GM12891 (cell line): ENCODE measurements around the gene CLCN1.

Experiments
- DNase-seq: peaks from one replicate; pipeline ENCODE4 v3.0.0; 2011; ENCODE audit warnings: low spot score; ENCODE audit not compliant: insufficient read length
- FAIRE-seq: peaks from 2 replicates; lab custom pipeline; 2011; peaks lifted over from hg19 to GRCh38; lab: Jason Lieb, UNC
- PAX5 ChIP-seq: IDR thresholded peaks from 2 replicates; pipeline ENCODE4 v1.6.1; 2011; ENCODE audit warnings: low read length, moderate library complexity, mild to moderate bottlenecking; ENCODE audit not compliant: insufficient read depth, severe bottlenecking
- POLR2A ChIP-seq: IDR thresholded peaks from 2 replicates; pipeline ENCODE4 v1.6.1; 2011; ENCODE audit warnings: low read depth, low read length, control low read depth
- POLR2AphosphoS5 ChIP-seq: IDR thresholded peaks from 2 replicates; pipeline ENCODE4 v1.6.1; 2011; ENCODE audit warnings: low read depth, low read length, control low read depth
- POU2F2 ChIP-seq: IDR thresholded peaks from 2 replicates; pipeline ENCODE4 v1.6.1; 2011; ENCODE audit warnings: low read depth, mild to moderate bottlenecking, control low read depth, low read length, moderate library complexity
- SPI1 ChIP-seq: IDR thresholded peaks from 2 replicates; pipeline ENCODE4 v1.6.1; 2011; ENCODE audit warnings: low read depth, low read length, control low read depth
- TAF1 ChIP-seq: IDR thresholded peaks from 2 replicates; pipeline ENCODE4 v1.6.1; 2011; ENCODE audit warnings: low read depth, low read length, control low read depth

The CLCN1 gene

DNA sequence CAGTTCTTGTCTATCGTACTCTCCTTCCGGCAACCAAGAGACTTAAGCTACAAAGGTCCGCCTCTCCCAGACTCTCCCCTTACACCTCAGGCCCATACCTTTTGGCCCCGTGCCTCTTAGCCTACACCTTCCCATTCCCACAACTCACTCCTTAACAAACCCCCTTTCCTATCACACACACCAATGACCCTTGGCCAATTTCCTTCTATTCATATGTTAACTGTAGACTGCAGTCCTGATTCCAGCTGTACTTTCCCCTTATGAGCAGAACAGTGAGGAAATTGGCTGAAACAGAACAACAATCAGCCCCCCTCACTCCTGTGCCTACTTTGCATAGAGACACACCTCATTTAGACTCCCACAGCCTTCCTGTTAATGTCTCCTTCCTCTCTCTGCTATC lies 32.5 kb upstream of the CLCN1 start:
- TF ChIP-seq POLR2AphosphoS5 (no peak), POLR2A (no peak), POU2F2 (no peak), SPI1 (no peak), PAX5 (no peak), TAF1 (no peak)

DNA sequence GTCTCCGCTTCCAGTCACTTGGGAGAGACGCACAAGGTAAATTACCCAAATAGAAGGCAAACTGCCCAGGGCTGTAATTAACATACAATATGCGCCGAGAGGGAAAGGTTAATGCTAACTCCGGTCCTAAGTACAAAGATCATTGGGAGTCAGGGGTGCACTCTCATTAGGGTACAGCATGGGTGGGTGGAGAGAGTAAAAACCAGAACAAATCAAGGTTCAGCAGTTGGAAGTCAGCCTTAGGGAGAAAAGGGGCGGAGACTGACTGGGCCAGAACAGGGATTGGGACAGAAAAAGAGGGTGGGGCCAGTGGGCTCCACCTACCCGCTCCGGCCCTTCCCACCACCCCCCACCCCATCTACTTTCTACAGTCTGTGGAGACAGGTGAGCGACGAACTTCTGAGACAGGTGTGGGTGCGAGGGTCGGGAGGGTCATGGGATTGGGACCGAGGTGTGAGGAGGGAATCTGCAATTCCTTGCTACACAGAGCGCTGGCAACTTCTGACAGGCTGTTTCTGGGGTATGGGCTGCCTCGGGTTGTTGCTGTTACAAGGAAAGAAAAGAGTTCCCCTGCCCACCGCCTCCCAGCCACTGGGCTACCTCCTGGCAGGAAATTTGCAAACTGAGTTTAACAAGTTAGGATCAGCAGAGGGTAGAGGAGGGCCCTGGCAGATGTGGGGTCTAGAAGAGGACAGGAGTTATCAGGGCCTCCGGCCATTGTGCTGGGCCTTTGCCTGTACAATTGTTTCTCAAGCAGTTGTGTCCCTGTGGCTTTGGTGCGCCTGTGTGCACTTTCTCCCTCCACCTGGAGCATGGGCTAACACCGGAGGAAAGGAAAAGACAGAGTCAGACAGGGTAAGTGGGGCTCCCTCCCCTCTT lies 31.1 kb upstream of the CLCN1 start, which contains the start of gene TMEM139:
TSS of gene TMEM139 (plus strand) at position 368 of the 879 bp plus-strand sequence. CDS start 1,000 bp downstream, outside the sequence.
- FAIRE-seq (no peak), DNase-seq (no peak)
- TF ChIP-seq TAF1 (no peak), SPI1 (no peak), PAX5 (no peak), POU2F2 (no peak), POLR2AphosphoS5 (no peak), POLR2A (no peak)

More for the DNA sequence above, 32.5 kb upstream of the CLCN1 start:
- DNase-seq: no peak
- FAIRE-seq: no peak

DNA sequence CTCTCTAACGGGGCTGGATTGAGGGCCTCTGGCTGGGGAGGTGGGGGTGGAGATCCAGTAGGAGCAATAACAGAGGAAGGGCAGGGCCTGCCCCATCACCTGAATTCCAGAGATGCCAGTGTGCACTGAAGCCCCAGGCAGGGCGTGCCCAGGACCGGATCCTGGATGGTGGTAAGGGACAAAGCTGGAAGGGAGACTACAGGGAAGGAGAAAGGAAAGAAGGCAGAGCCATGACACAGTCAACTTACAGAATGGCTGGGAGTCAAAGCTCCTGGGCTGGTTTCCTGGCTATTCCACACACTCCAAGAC lies 30.5 kb upstream of the CLCN1 start:
- TF ChIP-seq TAF1 (no peak), POLR2AphosphoS5 (no peak), POU2F2 (no peak), POLR2A (no peak), SPI1 (no peak), PAX5 (no peak)
- DNase-seq (no peak), FAIRE-seq (no peak)

DNA sequence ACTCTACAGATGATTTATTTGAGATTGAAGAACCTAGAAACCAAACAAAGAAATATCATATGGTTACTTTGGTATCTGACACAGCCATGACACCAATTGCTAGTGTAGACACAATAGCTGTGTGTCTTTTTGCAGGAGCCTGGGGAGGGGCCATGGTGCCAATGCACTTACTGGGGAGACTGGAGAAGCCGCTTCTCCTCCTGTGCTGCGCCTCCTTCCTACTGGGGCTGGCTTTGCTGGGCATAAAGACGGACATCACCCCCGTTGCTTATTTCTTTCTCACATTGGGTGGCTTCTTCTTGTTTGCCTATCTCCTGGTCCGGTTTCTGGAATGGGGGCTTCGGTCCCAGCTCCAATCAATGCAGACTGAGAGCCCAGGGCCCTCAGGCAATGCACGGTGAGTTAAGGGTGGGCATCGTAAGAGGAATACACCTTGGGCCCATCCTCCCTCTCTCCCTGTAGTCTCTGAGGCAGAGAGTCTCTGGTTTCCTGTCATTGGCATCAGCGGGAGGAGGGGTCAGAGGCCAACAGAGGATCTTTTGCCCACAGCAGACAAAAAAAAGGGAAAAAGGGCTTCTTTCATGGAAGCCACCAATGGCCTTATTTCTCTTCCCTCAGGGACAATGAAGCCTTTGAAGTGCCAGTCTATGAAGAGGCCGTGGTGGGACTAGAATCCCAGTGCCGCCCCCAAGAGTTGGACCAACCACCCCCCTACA lies 29.9 kb upstream of the CLCN1 start:
- DNase-seq (no peak), FAIRE-seq (no peak)
- TF ChIP-seq POLR2A (no peak), PAX5 (no peak), POLR2AphosphoS5 (no peak), POU2F2 (no peak), SPI1 (no peak), TAF1 (no peak)

DNA sequence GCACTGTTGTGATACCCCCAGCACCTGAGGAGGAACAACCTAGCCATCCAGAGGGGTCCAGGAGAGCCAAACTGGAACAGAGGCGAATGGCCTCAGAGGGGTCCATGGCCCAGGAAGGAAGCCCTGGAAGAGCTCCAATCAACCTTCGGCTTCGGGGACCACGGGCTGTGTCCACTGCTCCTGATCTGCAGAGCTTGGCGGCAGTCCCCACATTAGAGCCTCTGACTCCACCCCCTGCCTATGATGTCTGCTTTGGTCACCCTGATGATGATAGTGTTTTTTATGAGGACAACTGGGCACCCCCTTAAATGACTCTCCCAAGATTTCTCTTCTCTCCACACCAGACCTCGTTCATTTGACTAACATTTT lies 29.4 kb upstream of the CLCN1 start:
- DNase-seq (no peak), FAIRE-seq (no peak)
- no peak for TF ChIP-seq POU2F2
- TF ChIP-seq PAX5: no peak
- no peak for TF ChIP-seq SPI1
- TF ChIP-seq POLR2A: no peak
- no peak for TF ChIP-seq TAF1
- no peak for TF ChIP-seq POLR2AphosphoS5

DNA sequence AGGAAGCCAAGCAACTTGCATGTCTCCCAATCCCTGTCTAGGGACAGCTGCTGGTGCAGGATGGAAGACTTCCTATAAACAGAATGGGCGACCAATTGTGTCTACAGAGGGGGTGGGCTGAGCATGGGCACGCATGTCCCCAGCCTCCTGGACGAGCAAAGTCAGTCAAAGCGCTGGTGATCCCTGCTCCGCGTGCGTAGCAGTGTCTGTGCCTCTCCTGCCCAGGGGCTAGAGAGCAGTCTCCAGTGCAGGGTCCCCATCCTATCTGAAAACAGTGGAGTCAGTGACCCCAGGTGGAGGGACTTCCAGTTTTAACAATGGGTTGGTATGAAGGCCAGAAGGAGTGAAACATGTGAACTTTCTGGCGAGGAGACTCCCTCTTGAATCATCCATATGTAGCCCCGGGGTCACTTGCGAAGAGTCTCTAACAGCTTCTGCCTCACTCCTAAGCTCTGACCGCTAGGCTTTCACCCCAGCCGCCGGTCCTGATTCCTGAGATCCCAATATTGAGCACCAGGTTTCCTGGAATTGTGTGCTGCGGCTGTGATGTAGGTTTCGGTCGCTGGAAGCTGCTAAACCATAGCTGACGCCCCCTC lies 28.5 kb upstream of the CLCN1 start:
- DNase-seq: no peak
- no peak for FAIRE-seq
- TF ChIP-seq POLR2AphosphoS5 (no peak), POLR2A (no peak), TAF1 (no peak), SPI1 (no peak), POU2F2 (no peak), PAX5 (no peak)

DNA sequence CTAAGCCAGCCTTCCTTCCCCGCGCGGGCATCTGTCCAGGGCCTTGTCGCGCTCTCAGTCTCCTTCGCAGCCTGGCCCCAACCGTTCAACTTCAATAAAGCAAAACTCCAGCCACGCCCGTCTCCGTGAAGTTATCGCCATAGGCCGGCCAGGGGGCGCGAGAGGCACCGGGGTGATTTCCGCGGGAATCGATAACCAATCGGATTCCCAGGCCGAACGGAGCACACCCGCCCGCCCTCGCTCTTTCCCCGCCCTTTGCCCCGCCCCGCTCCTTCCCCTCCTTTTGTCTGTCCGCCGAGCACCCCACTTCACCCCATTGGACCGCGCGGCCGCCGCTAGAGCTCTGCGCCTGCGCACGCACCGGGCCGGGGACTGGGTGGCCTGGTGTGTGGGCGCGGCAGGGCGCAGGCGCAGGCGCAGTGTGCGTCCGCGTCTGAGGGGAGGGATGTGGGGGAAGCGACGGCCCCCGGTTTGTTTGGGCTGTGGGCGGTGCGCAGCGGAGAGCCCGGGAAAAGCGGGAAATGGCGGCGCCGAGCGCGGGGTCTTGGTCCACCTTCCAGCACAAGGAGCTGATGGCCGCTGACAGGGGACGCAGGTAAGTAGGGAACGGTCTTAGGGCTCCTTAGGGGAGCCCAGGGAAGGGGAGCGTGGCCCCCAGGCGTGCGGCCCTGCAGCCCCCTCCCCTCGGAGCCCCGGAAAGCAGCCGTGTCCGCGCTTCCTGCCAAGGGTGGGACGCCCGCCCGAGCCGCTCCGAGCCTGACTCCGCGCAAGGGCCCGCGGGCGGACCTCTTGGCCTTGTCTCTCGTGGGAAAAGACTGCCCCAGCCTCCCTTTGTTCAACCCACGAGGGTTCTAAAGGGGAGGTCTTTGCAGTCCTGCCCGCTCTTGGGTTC lies 27.7 kb upstream of the CLCN1 start, which contains the start of gene CASP2:
TSS of gene CASP2 (plus strand) at position 417 of the 892 bp plus-strand sequence. CDS start at position 522, 105 bp downstream.
- peak; percentile 96 for FAIRE-seq
- TF ChIP-seq POLR2AphosphoS5: peak; percentile 69
- peak; percentile 71 for TF ChIP-seq POLR2A
- no peak for TF ChIP-seq POU2F2
- no peak for TF ChIP-seq PAX5
- TF ChIP-seq TAF1: peak; percentile 67; the same call in 1 of the 2 replicates
- TF ChIP-seq SPI1: no peak
- peak; percentile 99 for DNase-seq

DNA sequence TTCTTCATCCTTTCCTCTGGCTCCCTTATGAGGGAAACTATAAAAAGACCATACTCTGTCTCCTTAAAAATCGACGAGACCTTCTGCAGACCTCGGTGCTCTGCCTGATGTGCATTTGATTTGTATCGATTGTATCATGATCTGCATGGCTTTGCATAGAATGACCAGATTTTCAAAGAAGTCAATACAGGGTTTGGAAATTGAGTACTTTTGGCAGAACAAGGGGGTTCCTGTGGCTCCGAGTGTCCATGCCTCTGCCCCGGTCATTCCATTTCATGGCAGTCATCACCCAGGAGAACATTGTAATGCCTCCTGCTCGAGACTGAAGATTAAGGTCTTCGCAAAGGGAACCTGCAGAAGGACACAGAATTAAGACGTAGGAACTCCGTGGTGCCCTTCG lies 27.1 kb upstream of the CLCN1 start:
- no peak for TF ChIP-seq POLR2AphosphoS5
- TF ChIP-seq PAX5: no peak
- TF ChIP-seq POU2F2: no peak
- TF ChIP-seq TAF1: no peak
- no peak for TF ChIP-seq POLR2A
- no peak for TF ChIP-seq SPI1
- FAIRE-seq (no peak), DNase-seq (no peak)
